ENCODE data around the gene PRR20G. TPM values are rescaled to one million over a fixed set of nuclear protein-coding genes. Genes with fewer than 3 reads are reported as not detected.

The PRR20G gene
- total and polyA plus RNA-seq, 2 donors (not counting 1 experiment from before 2014, with no cell fraction given): not detected

- Histone ChIP-seq H3K27me3 (ENCODE audit: control insufficient read depth, insufficient read depth, low read length) (no peaks in the 10 kb centered on the region), H2AFZ (ENCODE audit: low read length) (no peak overlapping the region), H3K9ac (ENCODE audit: insufficient read depth, low read length) (no peak overlapping the region), H3K4me1 (ENCODE audit: control insufficient read depth, extremely low read depth, insufficient read depth, low read length) (no peaks in the 10 kb centered on the region), H3K9me3 (ENCODE audit: control insufficient read depth, insufficient read depth, low read depth, low read length) (no peaks in the 10 kb centered on the region), H3K4me3 (replicated peaks in 1 of 4; ENCODE audit: control extremely low read depth in 1 of 4, insufficient read depth in 1 of 4, low read depth in 3 of 4, low read length in 4 of 4) (no peak overlapping the region), H4K20me1 (ENCODE audit: control insufficient read depth, extremely low read depth, insufficient read depth, low read length) (no peaks in the 10 kb centered on the region), H3K36me3 (ENCODE audit: control insufficient read depth, insufficient read depth, low read length) (no peaks in the 10 kb centered on the region), H3K79me2 (ENCODE audit: control insufficient read depth, insufficient read depth, low read length) (no peaks in the 10 kb centered on the region), H3K4me2 (ENCODE audit: extremely low read depth, insufficient read depth, low read length) (no peak overlapping the region), H3K27ac (ENCODE audit: insufficient read depth, low read length) (no peak overlapping the region)
- TF ChIP-seq EZH2 (IDR thresholded peaks at IDR 0.05; ENCODE audit: low read length, missing control alignments) (no peak), CTCF (conservative IDR thresholded peaks at IDR 0.05 in 1 of 2, IDR thresholded peaks at IDR 0.05 in 1 of 2; ENCODE audit: low read depth in 1 of 2, low read length in 2 of 2) (no peak)
- DNase-seq (ENCODE audit: low read depth in 2 of 2): no peak
Measured at GRCh38 chr3:127288921-127289705, 1.3 kb upstream of the PRR20G start.

DNA sequence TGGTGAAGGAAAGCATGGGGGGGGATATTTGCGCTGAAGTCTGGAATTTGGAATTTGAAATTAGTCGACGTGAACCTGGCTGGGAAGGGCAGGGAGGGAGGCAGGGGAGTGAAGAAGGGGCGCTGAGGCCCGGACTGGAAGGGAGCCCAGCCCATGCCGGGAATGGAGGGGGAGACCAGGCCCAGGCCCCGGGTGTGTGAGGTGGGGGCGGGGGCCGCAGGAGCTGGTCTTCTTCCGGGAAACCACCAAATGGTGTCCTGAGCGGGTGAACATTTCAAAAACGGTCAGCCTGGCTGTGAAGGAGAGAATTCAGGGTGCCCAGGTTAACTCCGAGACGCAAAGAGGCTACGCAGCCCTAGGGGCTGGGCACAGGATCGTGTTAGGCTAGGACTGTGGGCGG, 497 bp upstream of the PRR20G start:
- H3K9ac ChIP-seq (ENCODE audit: insufficient read depth, low read length): no peak overlapping the region

DNA sequence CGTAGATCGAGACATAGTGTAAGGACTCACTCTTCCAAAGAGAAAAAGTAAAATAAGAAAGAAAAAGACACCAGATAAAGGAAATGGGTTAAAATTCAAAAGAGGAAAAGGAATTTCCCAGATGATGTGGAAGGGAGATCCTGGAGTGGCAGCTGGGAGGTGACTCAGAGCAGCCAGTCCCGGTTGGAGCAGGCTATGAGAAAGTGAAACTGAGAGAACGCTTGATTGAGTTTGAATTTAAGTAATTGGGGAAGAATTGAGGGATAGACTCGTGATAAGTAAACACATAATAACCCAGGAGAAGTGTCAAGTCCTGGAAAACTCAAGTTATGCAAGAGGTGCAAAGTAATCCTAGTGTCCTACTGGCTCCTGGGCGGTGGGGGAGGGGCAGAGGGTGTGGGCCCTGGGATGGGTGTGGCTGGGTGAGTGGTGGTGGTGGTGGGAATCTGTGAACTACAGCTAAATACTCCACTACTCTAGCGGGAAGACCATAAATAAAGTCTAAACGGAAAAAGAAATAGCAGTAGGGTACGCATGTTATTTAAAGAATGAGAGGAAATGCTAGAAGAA, 1.2 kb downstream of the PRR20G start:
- H3K27ac ChIP-seq (ENCODE audit: insufficient read depth, low read length): no peak overlapping the region
- H3K79me2 ChIP-seq (ENCODE audit: control insufficient read depth, insufficient read depth, low read length): no peaks in the 10 kb centered on the region
- H3K36me3 ChIP-seq (ENCODE audit: control insufficient read depth, insufficient read depth, low read length): no peaks in the 10 kb centered on the region
- H3K4me1 ChIP-seq (ENCODE audit: control insufficient read depth, extremely low read depth, insufficient read depth, low read length): no peaks in the 10 kb centered on the region
- H3K4me2 ChIP-seq (ENCODE audit: extremely low read depth, insufficient read depth, low read length): no peak overlapping the region
- DNase-seq (ENCODE audit: low read depth in 2 of 2): peak in 1 of 2 donors; percentile 7
- no peaks in the 10 kb centered on the region for H4K20me1 ChIP-seq (ENCODE audit: control insufficient read depth, extremely low read depth, insufficient read depth, low read length)
- no peak overlapping the region for H2AFZ ChIP-seq (ENCODE audit: low read length)
- H3K9ac ChIP-seq (ENCODE audit: insufficient read depth, low read length): no peak overlapping the region
- TF ChIP-seq EZH2 (IDR thresholded peaks at IDR 0.05; ENCODE audit: low read length, missing control alignments) (no peak), CTCF (conservative IDR thresholded peaks at IDR 0.05 in 1 of 2, IDR thresholded peaks at IDR 0.05 in 1 of 2; ENCODE audit: low read depth in 1 of 2, low read length in 2 of 2) (no peak)
- H3K9me3 ChIP-seq (ENCODE audit: control insufficient read depth, insufficient read depth, low read depth, low read length): no peaks in the 10 kb centered on the region
- H3K27me3 ChIP-seq (ENCODE audit: control insufficient read depth, insufficient read depth, low read length): no peaks in the 10 kb centered on the region
- H3K4me3 ChIP-seq (replicated peaks in 1 of 4; ENCODE audit: control extremely low read depth in 1 of 4, insufficient read depth in 1 of 4, low read depth in 3 of 4, low read length in 4 of 4): no peak overlapping the region

More for the DNA sequence above, 497 bp upstream of the PRR20G start:
- Histone ChIP-seq H3K27me3 (ENCODE audit: control insufficient read depth, insufficient read depth, low read length) (no peaks in the 10 kb centered on the region), H3K36me3 (ENCODE audit: control insufficient read depth, insufficient read depth, low read length) (no peaks in the 10 kb centered on the region), H3K4me2 (ENCODE audit: extremely low read depth, insufficient read depth, low read length) (no peak overlapping the region), H4K20me1 (ENCODE audit: control insufficient read depth, extremely low read depth, insufficient read depth, low read length) (no peaks in the 10 kb centered on the region), H3K4me1 (ENCODE audit: control insufficient read depth, extremely low read depth, insufficient read depth, low read length) (no peaks in the 10 kb centered on the region), H2AFZ (ENCODE audit: low read length) (no peak overlapping the region), H3K79me2 (ENCODE audit: control insufficient read depth, insufficient read depth, low read length) (no peaks in the 10 kb centered on the region), H3K9me3 (ENCODE audit: control insufficient read depth, insufficient read depth, low read depth, low read length) (no peaks in the 10 kb centered on the region), H3K27ac (ENCODE audit: insufficient read depth, low read length) (no peak overlapping the region), H3K4me3 (replicated peaks in 1 of 4; ENCODE audit: control extremely low read depth in 1 of 4, insufficient read depth in 1 of 4, low read depth in 3 of 4, low read length in 4 of 4) (no peak overlapping the region)
- TF ChIP-seq EZH2 (IDR thresholded peaks at IDR 0.05; ENCODE audit: low read length, missing control alignments): no peak
- no peak for DNase-seq (ENCODE audit: low read depth in 2 of 2)

Data from fibroblast of lung (primary cell).